Measurements from ENCODE around the gene GPR84. TPM values are rescaled to one million over a fixed set of nuclear protein-coding genes. Genes with fewer than 3 reads are reported as not detected.
A peak's percentile ranks its signal among the peaks of the same experiment; 100 is the strongest.

GPR84 gene
- total and polyA plus RNA-seq, 2 of the 13 experiments (the other 11 are each of a cell fraction or from before 2014, with no cell fraction given) = not detected

DNA sequence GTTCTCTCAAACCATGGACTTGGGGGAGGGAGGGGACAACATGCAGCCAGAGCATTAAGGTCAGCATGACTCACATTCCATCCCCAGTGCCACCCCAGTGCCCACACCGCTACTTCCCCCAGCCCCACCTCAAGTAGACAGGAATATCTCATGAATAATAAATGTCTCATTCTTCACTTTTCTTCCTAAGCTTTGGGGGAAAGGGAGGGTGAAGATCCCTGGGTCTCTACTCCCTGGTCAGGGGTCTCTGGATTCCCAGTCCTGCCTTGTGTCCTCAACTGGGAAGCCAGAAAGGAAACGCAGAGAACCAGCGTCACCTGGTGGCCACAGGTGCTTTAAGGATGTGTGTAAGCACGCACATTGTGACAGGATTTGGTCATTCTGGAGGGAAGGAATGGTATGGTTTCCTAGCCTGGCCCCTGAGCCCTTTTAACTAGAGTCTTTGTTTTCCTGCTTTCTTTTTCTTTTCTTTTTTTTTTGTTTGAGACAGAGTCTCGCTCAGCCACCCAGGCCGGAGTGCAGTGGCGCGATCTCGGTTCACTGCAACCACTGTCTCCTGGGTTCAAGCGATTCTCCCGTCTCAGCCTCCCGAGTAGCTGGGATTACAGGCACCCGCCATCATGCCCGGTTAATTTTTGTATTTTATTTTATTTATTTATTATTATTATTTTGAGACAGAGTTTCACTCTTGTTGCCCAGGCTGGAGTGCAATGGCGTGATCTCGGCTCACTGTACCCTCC, 3.4 kb downstream of the GPR84 start (continued):
- TF ChIP-seq, protein P1, sequence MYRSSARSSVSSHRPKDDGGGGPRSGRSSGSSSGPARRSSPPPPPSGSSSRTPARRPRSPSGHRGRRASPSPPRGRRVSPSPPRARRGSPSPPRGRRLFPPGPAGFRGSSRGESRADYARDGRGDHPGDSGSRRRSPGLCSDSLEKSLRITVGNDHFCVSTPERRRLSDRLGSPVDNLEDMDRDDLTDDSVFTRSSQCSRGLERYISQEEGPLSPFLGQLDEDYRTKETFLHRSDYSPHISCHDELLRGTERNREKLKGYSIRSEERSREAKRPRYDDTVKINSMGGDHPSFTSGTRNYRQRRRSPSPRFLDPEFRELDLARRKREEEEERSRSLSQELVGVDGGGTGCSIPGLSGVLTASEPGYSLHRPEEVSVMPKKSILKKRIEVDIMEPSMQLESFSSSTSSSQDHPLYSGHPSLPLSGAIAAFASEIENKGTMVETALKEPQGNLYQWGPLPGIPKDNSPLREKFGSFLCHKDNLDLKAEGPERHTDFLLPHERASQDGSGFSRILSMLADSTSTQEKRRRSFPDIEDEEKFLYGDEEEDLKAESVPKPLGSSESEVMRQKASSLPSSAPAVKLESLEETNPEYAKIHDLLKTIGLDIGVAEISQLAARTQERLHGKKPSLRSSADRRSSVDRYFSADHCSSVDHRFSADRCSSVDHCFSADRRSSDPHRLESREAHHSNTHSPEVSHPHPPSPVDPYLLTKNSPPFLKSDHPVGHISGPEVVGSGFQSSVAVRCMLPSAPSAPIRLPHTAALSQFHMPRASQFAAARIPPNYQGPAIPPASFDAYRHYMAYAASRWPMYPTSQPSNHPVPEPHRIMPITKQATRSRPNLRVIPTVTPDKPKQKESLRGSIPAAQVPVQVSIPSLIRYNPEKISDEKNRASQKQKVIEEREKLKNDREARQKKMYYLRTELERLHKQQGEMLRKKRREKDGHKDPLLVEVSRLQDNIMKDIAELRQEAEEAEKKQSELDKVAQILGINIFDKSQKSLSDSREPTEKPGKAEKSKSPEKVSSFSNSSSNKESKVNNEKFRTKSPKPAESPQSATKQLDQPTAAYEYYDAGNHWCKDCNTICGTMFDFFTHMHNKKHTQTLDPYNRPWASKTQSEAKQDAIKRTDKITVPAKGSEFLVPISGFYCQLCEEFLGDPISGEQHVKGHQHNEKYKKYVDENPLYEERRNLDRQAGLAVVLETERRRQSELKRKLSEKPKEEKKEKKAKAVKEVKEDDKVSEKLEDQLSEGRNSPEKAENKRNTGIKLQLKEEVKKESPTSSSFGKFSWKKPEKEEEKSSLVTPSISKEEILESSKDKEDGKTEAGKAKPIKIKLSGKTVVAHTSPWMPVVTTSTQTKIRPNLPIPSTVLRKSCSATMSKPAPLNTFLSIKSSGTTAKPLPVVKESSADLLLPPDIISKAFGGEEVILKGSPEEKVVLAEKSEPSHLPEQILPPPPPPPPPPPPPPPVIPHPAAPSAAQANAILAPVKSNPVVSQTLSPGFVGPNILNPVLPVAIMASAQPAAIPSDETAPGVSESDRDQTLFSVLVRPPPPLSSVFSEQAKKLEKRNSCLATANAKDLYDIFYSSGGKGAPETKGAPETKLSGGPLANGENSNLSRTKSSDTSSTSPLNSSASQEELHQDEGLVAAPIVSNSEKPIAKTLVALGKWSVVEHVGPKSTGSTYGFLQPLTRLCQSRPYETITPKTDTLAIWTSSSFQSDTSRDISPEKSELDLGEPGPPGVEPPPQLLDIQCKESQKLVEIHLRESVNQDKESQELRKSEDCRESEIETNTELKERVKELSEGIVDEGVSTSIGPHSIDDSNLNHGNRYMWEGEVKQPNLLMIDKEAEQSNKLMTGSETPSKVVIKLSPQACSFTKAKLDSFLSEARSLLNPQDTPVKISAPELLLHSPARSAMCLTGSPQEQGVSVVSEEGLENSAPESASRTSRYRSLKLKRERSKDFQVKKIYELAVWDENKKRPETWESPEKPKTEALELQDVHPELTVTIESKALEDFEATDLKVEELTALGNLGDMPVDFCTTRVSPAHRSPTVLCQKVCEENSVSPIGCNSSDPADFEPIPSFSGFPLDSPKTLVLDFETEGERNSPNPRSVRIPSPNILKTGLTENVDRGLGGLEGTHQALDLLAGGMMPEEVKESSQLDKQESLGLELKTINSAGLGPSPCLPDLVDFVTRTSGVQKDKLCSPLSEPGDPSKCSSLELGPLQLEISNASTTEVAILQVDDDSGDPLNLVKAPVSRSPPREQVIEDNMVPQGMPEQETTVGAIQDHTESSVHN (CRISPR knock-in tag; IDR thresholded peaks at IDR 0.05) = no peak
- TF ChIP-seq, protein P2, sequence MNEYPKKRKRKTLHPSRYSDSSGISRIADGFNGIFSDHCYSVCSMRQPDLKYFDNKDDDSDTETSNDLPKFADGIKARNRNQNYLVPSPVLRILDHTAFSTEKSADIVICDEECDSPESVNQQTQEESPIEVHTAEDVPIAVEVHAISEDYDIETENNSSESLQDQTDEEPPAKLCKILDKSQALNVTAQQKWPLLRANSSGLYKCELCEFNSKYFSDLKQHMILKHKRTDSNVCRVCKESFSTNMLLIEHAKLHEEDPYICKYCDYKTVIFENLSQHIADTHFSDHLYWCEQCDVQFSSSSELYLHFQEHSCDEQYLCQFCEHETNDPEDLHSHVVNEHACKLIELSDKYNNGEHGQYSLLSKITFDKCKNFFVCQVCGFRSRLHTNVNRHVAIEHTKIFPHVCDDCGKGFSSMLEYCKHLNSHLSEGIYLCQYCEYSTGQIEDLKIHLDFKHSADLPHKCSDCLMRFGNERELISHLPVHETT (CRISPR knock-in tag; conservative IDR thresholded peaks at IDR 0.05) = no peak
- TF ChIP-seq ZNF747 (CRISPR knock-in tag; IDR thresholded peaks at IDR 0.05; ENCODE audit: borderline replicate concordance) (no peak), KLF11 (CRISPR knock-in tag; IDR thresholded peaks at IDR 0.05) (no peak), ZFP36L2 (CRISPR knock-in tag; IDR thresholded peaks at IDR 0.05) (no peak), ZNF17 (CRISPR knock-in tag; IDR thresholded peaks at IDR 0.05) (no peak), PLRG1 (conservative IDR thresholded peaks at IDR 0.05) (no peak), SALL2 (CRISPR knock-in tag; IDR thresholded peaks at IDR 0.05) (peak; percentile 69; the same call in 1 of the 2 replicates), NFE2 (CRISPR knock-in tag; IDR thresholded peaks at IDR 0.05) (no peak)
- TF ChIP-seq, protein P3, sequence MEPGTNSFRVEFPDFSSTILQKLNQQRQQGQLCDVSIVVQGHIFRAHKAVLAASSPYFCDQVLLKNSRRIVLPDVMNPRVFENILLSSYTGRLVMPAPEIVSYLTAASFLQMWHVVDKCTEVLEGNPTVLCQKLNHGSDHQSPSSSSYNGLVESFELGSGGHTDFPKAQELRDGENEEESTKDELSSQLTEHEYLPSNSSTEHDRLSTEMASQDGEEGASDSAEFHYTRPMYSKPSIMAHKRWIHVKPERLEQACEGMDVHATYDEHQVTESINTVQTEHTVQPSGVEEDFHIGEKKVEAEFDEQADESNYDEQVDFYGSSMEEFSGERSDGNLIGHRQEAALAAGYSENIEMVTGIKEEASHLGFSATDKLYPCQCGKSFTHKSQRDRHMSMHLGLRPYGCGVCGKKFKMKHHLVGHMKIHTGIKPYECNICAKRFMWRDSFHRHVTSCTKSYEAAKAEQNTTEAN (CRISPR knock-in tag; conservative IDR thresholded peaks at IDR 0.05) = 0 out of 2 replicates have a peak, but pooled peaks have one; percentile 36
- TF ChIP-seq, protein P4, sequence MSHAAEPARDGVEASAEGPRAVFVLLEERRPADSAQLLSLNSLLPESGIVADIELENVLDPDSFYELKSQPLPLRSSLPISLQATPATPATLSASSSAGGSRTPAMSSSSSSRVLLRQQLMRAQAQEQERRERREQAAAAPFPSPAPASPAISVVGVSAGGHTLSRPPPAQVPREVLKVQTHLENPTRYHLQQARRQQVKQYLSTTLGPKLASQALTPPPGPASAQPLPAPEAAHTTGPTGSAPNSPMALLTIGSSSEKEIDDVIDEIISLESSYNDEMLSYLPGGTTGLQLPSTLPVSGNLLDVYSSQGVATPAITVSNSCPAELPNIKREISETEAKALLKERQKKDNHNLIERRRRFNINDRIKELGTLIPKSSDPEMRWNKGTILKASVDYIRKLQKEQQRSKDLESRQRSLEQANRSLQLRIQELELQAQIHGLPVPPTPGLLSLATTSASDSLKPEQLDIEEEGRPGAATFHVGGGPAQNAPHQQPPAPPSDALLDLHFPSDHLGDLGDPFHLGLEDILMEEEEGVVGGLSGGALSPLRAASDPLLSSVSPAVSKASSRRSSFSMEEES (CRISPR knock-in tag; IDR thresholded peaks at IDR 0.05) = no peak
- TF ChIP-seq, protein P5, sequence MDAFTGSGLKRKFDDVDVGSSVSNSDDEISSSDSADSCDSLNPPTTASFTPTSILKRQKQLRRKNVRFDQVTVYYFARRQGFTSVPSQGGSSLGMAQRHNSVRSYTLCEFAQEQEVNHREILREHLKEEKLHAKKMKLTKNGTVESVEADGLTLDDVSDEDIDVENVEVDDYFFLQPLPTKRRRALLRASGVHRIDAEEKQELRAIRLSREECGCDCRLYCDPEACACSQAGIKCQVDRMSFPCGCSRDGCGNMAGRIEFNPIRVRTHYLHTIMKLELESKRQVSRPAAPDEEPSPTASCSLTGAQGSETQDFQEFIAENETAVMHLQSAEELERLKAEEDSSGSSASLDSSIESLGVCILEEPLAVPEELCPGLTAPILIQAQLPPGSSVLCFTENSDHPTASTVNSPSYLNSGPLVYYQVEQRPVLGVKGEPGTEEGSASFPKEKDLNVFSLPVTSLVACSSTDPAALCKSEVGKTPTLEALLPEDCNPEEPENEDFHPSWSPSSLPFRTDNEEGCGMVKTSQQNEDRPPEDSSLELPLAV (CRISPR knock-in tag; conservative IDR thresholded peaks at IDR 0.05; ENCODE audit: low read depth) = no peak
